ENCODE data around the gene GSTM5. TPM values are rescaled to one million over a fixed set of nuclear protein-coding genes. Genes with fewer than 3 reads are reported as not detected.

Gene GSTM5
- total RNA-seq, 1 experiment from 2014 or later, result not detected

GRCh38 chr1:109756848-109757521, 44.9 kb downstream of the GSTM5 start:
- TF ChIP-seq CTCF (conservative IDR thresholded peaks at IDR 0.05), result no peak
- H4K8ac ChIP-seq (replicated peaks; ENCODE audit: insufficient read length, low read depth, low read length), result no peak overlapping the region

More at GRCh38 chr1:109756848-109757521, 44.9 kb downstream of the GSTM5 start:
- no peaks in the 10 kb centered on the region for H3K23me2 ChIP-seq (ENCODE audit: insufficient read length, low read depth, low read length, poor library complexity, severe bottlenecking)
- no peak overlapping the region for H3K56ac ChIP-seq (ENCODE audit: insufficient read length, low read depth, low read length)
- H2BK12ac ChIP-seq (ENCODE audit: insufficient read length, low read depth, low read length), result no peak overlapping the region
- H3K4ac ChIP-seq (ENCODE audit: low read depth, low read length), result no peak overlapping the region; the same call in 1 of the 2 replicates
- H3K27me3 Mint-ChIP-seq (ENCODE audit: low read depth), result peaks cover 3% of the 10 kb centered on the region; the same call in 1 of the 2 replicates
- H3K4me3 Mint-ChIP-seq, result no peak overlapping the region
- H3K9me3 Mint-ChIP-seq, result no peaks in the 10 kb centered on the region
- DNase-seq, result no peak
- H2AK5ac ChIP-seq (ENCODE audit: insufficient read length, low read length), result no peak overlapping the region
- whole genome bisulfite sequencing (ENCODE audit: extremely low coverage, insufficient read length, low lambda C conversion rate), result no CpG with 5 or more reads among the region's 7 CpGs
- no peak overlapping the region for H2BK15ac ChIP-seq (ENCODE audit: low read depth, low read length)
- no peaks in the 10 kb centered on the region for H3K9me3 ChIP-seq (ENCODE audit: control insufficient read depth, low read depth, low read length)
- no peaks in the 10 kb centered on the region for H3K27me3 ChIP-seq (ENCODE audit: insufficient read depth, low read length)
- H3K36me3 Mint-ChIP-seq (ENCODE audit: insufficient read depth in 1 of 3, low read depth in 3 of 3), result no peaks in the 10 kb centered on the region
- H3K4me2 ChIP-seq (ENCODE audit: insufficient read depth, insufficient read length, low read length), result no peak overlapping the region
- H3K4me1 ChIP-seq (ENCODE audit: insufficient read depth, low read length), result no peaks in the 10 kb centered on the region
- no peak overlapping the region for H4K5ac ChIP-seq (ENCODE audit: insufficient read length, low read depth, low read length)
- H3K9ac ChIP-seq (ENCODE audit: extremely low read depth, insufficient read length, low read length), result no peak overlapping the region
- H4K91ac ChIP-seq (ENCODE audit: insufficient read length, low read depth, low read length), result no peak overlapping the region
- H4K20me1 ChIP-seq (ENCODE audit: control insufficient read depth, insufficient read depth, insufficient read length), result no peaks in the 10 kb centered on the region
- H3T11ph ChIP-seq (ENCODE audit: low read length), result no peak overlapping the region
- H3K27ac Mint-ChIP-seq, result no peak overlapping the region
- no peak overlapping the region for H3K23ac ChIP-seq (ENCODE audit: insufficient read length, low read depth, low read length)
- no peak overlapping the region for H2AFZ ChIP-seq (ENCODE audit: low read length)
- H3K14ac ChIP-seq (ENCODE audit: insufficient read depth, low read length), result no peak overlapping the region; the same call in 1 of the 2 replicates
- H3K79me1 ChIP-seq (ENCODE audit: insufficient read depth, low read depth, low read length, poor library complexity, severe bottlenecking), result no peaks in the 10 kb centered on the region
- H2BK5ac ChIP-seq (ENCODE audit: insufficient read length, low read length), result no peak overlapping the region
- H2BK20ac ChIP-seq (ENCODE audit: low read depth, low read length, poor library complexity, severe bottlenecking), result no peak overlapping the region
- H3K79me2 ChIP-seq (ENCODE audit: insufficient read depth, low read length), result no peaks in the 10 kb centered on the region
- H2BK120ac ChIP-seq (ENCODE audit: low read depth, low read length, poor library complexity, severe bottlenecking), result no peak overlapping the region
- H3K18ac ChIP-seq (ENCODE audit: insufficient read length, low read depth, low read length), result no peak overlapping the region
- H3K27ac ChIP-seq (ENCODE audit: insufficient read length, low read depth, low read length), result no peak overlapping the region
- H3K4me1 Mint-ChIP-seq, result peaks cover 4 to 5% of the 10 kb centered on the region in 2 experiments; a peak in 2 of 4 replicates

All from H9 (cell line).